Osteoblast (primary cell): ENCODE measurements around the gene HHLA2. TPM values are rescaled to one million over a fixed set of nuclear protein-coding genes. Genes with fewer than 3 reads are reported as not detected.
"Not testable (repeated sequence)": the region's sequence is repeated elsewhere in the genome, so short reads cannot be mapped to it uniquely, and the experiment has no call there.

Experiments used
- DNase-seq: peaks from one replicate; pipeline ENCODE4 v3.0.0; 2011; ENCODE audit warnings: low spot score, mixed read lengths; ENCODE audit not compliant: insufficient read length; ENCODE audit errors: missing footprints
- H2AFZ ChIP-seq: 2 replicates; pipeline ENCODE4 v1.6.0; 2011; ENCODE audit warnings: mild to moderate bottlenecking, low read length
- H3K27ac ChIP-seq: 2 replicates; pipeline ENCODE4 v1.5.1; 2011; ENCODE audit warnings: mild to moderate bottlenecking, low read depth, low read length, moderate library complexity
- H3K27me3 ChIP-seq: 2 replicates; pipeline ENCODE4 v1.6.0; 2012; ENCODE audit warnings: mild to moderate bottlenecking, control low read depth, inconsistent platforms, low read length, moderate library complexity; ENCODE audit not compliant: insufficient read depth
- H3K36me3 ChIP-seq: 2 replicates; pipeline ENCODE4 v1.5.1; 2011; ENCODE audit warnings: mild to moderate bottlenecking, low read length, control low read depth, moderate library complexity; ENCODE audit not compliant: insufficient read depth
- H3K4me1 ChIP-seq: 2 replicates; pipeline ENCODE4 v1.5.1; 2011; ENCODE audit warnings: mild to moderate bottlenecking, low read length, control low read depth, moderate library complexity; ENCODE audit not compliant: insufficient read depth
- H3K4me2 ChIP-seq: 2 replicates; pipeline ENCODE4 v1.6.0; 2011; ENCODE audit warnings: mild to moderate bottlenecking, low read length; ENCODE audit not compliant: insufficient read depth
- H3K4me3 ChIP-seq: fragments of 200-600 bp; sonication (generic); 3 replicates; pipeline ENCODE4 v1.5.1; 2012; ENCODE audit warnings: mild to moderate bottlenecking, low read length, inconsistent platforms; ENCODE audit not compliant: insufficient read depth
- H3K79me2 ChIP-seq: 2 replicates; pipeline ENCODE4 v1.6.0; 2012; ENCODE audit warnings: mild to moderate bottlenecking, low read length, control low read depth, inconsistent platforms; ENCODE audit not compliant: insufficient read depth
- H3K9me3 ChIP-seq: 2 replicates; pipeline ENCODE4 v1.5.1; 2011; ENCODE audit warnings: low read depth, low read length, control low read depth
- H4K20me1 ChIP-seq: 2 replicates; pipeline ENCODE4 v1.6.0; 2012; ENCODE audit warnings: mild to moderate bottlenecking, low read length, control low read depth; ENCODE audit not compliant: insufficient read depth
- total RNA-seq: library from RNA; depleted of rRNA; stranded (reverse); fragments of >200 nt; gene quantifications from 2 replicates; pipeline ENCODE4 v1.2.3, GENCODE V29; 2012
- TF ChIP-seq, protein P1 (sequence below): IDR thresholded peaks from 2 replicates; pipeline ENCODE4 v1.5.1; 2011; ENCODE audit warnings: mild to moderate bottlenecking, low read depth, low read length, moderate library complexity; ENCODE audit errors: extremely low read depth

The HHLA2 gene
- total RNA-seq, 1 donor = not detected

DNA sequence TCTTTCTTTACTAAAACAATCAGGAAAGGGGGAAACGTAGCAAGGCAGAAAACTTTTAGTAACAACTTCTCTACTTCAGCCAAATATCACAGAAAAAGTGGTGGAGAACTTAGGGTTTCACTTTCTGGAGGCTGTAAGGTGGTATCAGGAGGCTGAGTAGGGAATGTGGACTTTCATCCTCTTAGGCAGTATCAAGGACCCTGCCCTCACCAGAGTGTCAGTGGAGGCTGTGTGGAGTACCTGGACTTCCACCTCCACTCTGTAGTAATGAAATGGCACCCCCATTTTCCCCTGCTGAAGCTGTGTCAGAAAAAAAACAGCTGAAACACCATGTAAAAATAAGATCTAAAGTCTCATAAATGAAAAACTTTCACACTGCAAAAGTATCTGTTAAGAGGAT lies 11.2 kb upstream of the HHLA2 start:
- no peak overlapping the region for H3K4me2 ChIP-seq
- H3K4me1 ChIP-seq = no peaks in the 10 kb centered on the region
- no peaks in the 10 kb centered on the region for H3K27me3 ChIP-seq
- TF ChIP-seq, protein P1, sequence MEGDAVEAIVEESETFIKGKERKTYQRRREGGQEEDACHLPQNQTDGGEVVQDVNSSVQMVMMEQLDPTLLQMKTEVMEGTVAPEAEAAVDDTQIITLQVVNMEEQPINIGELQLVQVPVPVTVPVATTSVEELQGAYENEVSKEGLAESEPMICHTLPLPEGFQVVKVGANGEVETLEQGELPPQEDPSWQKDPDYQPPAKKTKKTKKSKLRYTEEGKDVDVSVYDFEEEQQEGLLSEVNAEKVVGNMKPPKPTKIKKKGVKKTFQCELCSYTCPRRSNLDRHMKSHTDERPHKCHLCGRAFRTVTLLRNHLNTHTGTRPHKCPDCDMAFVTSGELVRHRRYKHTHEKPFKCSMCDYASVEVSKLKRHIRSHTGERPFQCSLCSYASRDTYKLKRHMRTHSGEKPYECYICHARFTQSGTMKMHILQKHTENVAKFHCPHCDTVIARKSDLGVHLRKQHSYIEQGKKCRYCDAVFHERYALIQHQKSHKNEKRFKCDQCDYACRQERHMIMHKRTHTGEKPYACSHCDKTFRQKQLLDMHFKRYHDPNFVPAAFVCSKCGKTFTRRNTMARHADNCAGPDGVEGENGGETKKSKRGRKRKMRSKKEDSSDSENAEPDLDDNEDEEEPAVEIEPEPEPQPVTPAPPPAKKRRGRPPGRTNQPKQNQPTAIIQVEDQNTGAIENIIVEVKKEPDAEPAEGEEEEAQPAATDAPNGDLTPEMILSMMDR = no peak
- no peaks in the 10 kb centered on the region for H3K36me3 ChIP-seq
- H3K79me2 ChIP-seq = no peaks in the 10 kb centered on the region
- H3K27ac ChIP-seq = no peak overlapping the region
- no peaks in the 10 kb centered on the region for H4K20me1 ChIP-seq
- H3K4me3 ChIP-seq = no peak overlapping the region
- H3K9me3 ChIP-seq = no peaks in the 10 kb centered on the region
- H2AFZ ChIP-seq = no peak overlapping the region
- DNase-seq = no peak

DNA sequence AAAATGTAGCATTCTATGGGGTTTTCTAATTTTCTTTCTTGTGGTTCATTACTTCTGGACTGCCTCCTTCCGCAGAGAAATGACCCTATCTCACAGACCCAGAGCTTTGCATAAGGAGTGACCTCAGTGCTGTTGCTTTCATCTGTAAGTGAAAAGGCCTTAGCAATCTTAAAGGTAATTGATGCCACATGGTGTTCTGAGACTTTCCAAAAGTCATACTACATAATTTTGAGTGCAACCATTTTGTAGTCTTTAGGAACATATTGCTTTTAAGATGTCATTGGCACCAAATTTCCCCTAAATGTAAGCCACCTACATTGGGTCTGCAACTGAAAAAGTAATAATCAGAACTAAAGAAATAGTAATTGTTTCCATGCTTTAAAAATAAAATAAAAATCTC lies 9.2 kb upstream of the HHLA2 start:
- Histone ChIP-seq H3K4me2 (no peak overlapping the region), H2AFZ (no peak overlapping the region), H3K27me3 (no peaks in the 10 kb centered on the region), H3K4me1 (no peaks in the 10 kb centered on the region), H4K20me1 (no peaks in the 10 kb centered on the region), H3K36me3 (no peaks in the 10 kb centered on the region), H3K27ac (no peak overlapping the region), H3K79me2 (no peaks in the 10 kb centered on the region), H3K4me3 (no peak overlapping the region), H3K9me3 (no peaks in the 10 kb centered on the region)
- no peak for DNase-seq
- TF ChIP-seq, protein P1 = no peak

DNA sequence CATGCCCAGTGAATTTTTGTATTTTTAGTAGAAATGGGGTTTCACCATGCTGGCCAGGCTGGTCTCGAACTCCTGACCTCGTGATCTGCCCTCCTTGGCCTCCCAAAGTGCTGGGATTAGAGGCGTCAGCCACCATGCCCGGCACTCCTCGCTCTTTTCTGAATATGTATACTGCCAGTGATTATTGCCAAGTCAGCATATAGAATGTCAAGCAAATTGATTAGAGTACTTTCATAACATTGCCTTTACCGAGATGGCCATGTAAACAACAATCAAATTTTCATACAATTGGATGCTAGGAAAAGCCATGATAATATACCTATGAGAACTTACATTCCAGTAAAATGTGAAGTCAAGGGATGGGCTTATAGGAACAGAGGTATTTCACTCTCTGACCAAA lies 8.2 kb upstream of the HHLA2 start:
- not testable (repeated sequence) for H3K9me3 ChIP-seq, H3K27ac ChIP-seq, H3K36me3 ChIP-seq, H4K20me1 ChIP-seq, H3K79me2 ChIP-seq, H3K4me2 ChIP-seq, H2AFZ ChIP-seq, DNase-seq, H3K27me3 ChIP-seq, H3K4me1 ChIP-seq, H3K4me3 ChIP-seq

DNA sequence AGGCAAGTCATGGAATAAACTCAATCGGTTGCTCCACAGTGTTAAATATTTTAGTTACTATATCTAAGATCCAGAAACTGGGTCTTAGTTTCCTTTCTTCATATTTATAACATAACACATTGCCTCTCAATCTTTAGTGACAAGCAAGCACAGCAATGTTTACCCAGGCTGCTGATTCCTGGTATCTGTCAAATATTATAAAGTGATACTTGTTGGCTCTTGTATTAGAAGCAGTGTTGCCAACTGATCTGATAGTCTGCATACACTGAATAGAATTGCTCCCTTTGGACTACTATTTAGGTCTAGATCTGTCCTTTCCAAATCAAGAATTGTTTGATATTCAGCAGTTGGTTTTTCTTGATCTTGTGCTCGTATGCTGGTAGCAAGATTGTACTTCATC lies 7.2 kb upstream of the HHLA2 start:
- Histone ChIP-seq H3K9me3 (no peaks in the 10 kb centered on the region), H3K36me3 (no peaks in the 10 kb centered on the region)

More for the DNA sequence above, 7.2 kb upstream of the HHLA2 start:
- TF ChIP-seq, protein P1 = no peak
- Histone ChIP-seq H3K79me2 (no peaks in the 10 kb centered on the region), H4K20me1 (no peaks in the 10 kb centered on the region), H3K27me3 (peaks cover 2% of the 10 kb centered on the region), H2AFZ (no peak overlapping the region), H3K4me3 (no peak overlapping the region), H3K4me2 (no peak overlapping the region), H3K4me1 (no peaks in the 10 kb centered on the region), H3K27ac (no peak overlapping the region)
- no peak for DNase-seq
